GM23338 (cell line): ENCODE data around the gene SLC22A14. TPM values are rescaled to one million over a fixed set of nuclear protein-coding genes. Genes with fewer than 3 reads are reported as not detected.

Experiments used
- ATAC-seq: fragments of 200-7000 bp; cut with Tn5 transposase; 3 replicates; pipeline ENCODE4 v1.9.1; 2020
- DNase-seq: peaks from one replicate; pipeline ENCODE4 v3.0.0-alpha.2; 2015; ENCODE audit warnings: low spot score
- H2AFZ ChIP-seq: fragments of 200-600 bp; sonication (generic); 2 replicates; pipeline ENCODE4 v1.8.0; 2016; ENCODE audit warnings: antibody characterized with exemption, mild to moderate bottlenecking, moderate library complexity
- H3F3A ChIP-seq: fragments of 200-600 bp; sonication (generic); replicated peaks from 2 replicates; pipeline ENCODE4 v1.8.0; 2017; ENCODE audit warnings: antibody characterized with exemption, mixed run types, low read depth
- H3K27ac ChIP-seq: fragments of 200-600 bp; sonication (generic); 2 replicates; pipeline ENCODE4 v1.6.1; 2016; ENCODE audit warnings: low read depth
- H3K27me3 ChIP-seq: fragments of 200-600 bp; sonication (generic); 2 replicates; pipeline ENCODE4 v1.8.0; 2016; ENCODE audit warnings: mild to moderate bottlenecking, mixed run types, moderate library complexity; ENCODE audit not compliant: insufficient read depth
- H3K36me3 ChIP-seq: fragments of 200-600 bp; sonication (generic); 2 replicates; pipeline ENCODE4 v1.8.0; 2016; ENCODE audit warnings: mild to moderate bottlenecking; ENCODE audit not compliant: insufficient read depth
- H3K4me1 ChIP-seq: fragments of 200-600 bp; sonication (generic); 2 replicates; pipeline ENCODE4 v1.8.0; 2016; ENCODE audit warnings: mild to moderate bottlenecking, moderate library complexity; ENCODE audit not compliant: insufficient read depth
- H3K4me2 ChIP-seq: fragments of 200-600 bp; sonication (generic); 2 replicates; pipeline ENCODE4 v1.7.1; 2017; ENCODE audit warnings: mixed run types
- H3K4me3 ChIP-seq: fragments of 200-600 bp; sonication (generic); 2 replicates; pipeline ENCODE4 v1.6.1; 2016; ENCODE audit warnings: mixed run types
- H3K79me2 ChIP-seq: fragments of 200-600 bp; sonication (generic); replicated peaks from 2 replicates; pipeline ENCODE4 v1.8.0; 2017; ENCODE audit warnings: mild to moderate bottlenecking; ENCODE audit not compliant: insufficient read depth
- H3K9me2 ChIP-seq: fragments of 200-600 bp; sonication (generic); 2 replicates; pipeline ENCODE4 v1.8.0; 2017; ENCODE audit not compliant: insufficient read depth
- H4K20me1 ChIP-seq: fragments of 200-600 bp; sonication (generic); replicated peaks from 2 replicates; pipeline ENCODE4 v1.8.0; 2017; ENCODE audit warnings: mild to moderate bottlenecking; ENCODE audit not compliant: insufficient read depth
- H3K27ac Mint-ChIP-seq: 2 replicates; pipeline ENCODE4 v1.8.0; 2020; ENCODE audit warnings: inconsistent platforms, mild to moderate bottlenecking, moderate library complexity, mixed read lengths
- H3K27me3 Mint-ChIP-seq: 3 replicates; pipeline ENCODE4 v1.8.0; 2022; ENCODE audit warnings: low read depth, mild to moderate bottlenecking, moderate library complexity, mixed read lengths, inconsistent platforms; ENCODE audit not compliant: insufficient read depth, poor library complexity
- H3K36me3 Mint-ChIP-seq: 3 replicates; pipeline ENCODE4 v1.8.0; 2021; ENCODE audit warnings: low read depth, mild to moderate bottlenecking, inconsistent platforms, moderate library complexity, mixed read lengths
- H3K4me1 Mint-ChIP-seq: 3 replicates; pipeline ENCODE4 v1.8.0; 2020; ENCODE audit warnings: mild to moderate bottlenecking, inconsistent platforms, mixed read lengths
- H3K4me3 Mint-ChIP-seq: 3 replicates; pipeline ENCODE4 v1.8.0; 2021; ENCODE audit warnings: moderate library complexity, mild to moderate bottlenecking, inconsistent platforms, mixed read lengths
- H3K9me3 Mint-ChIP-seq: 3 replicates; pipeline ENCODE4 v1.8.0; 2020; ENCODE audit warnings: moderate library complexity, mild to moderate bottlenecking, inconsistent platforms, mixed read lengths
- CREB1 ChIP-seq: fragments of 250-450 bp; sonication (Bioruptor Pico); IDR thresholded peaks from 2 replicates; pipeline ENCODE4 v1.5.0; 2020; ENCODE audit warnings: low read depth, mild to moderate bottlenecking, moderate library complexity
- EZH2 ChIP-seq: fragments of 200-600 bp; sonication (generic); IDR thresholded peaks from one replicate; pipeline ENCODE4 v1.8.0; 2017; ENCODE audit warnings: antibody characterized with exemption, mild to moderate bottlenecking, low read depth; ENCODE audit not compliant: unreplicated experiment
- EZH2phosphoT487 ChIP-seq: fragments of 200-600 bp; sonication (generic); IDR thresholded peaks from one replicate; pipeline ENCODE4 v1.8.1; 2018; ENCODE audit warnings: antibody characterized with exemption; ENCODE audit not compliant: unreplicated experiment
- JUNB ChIP-seq: IDR thresholded peaks from one replicate; pipeline ENCODE4 v1.6.1; 2016; ENCODE audit warnings: antibody characterized with exemption; ENCODE audit not compliant: unreplicated experiment
- NANOG ChIP-seq: IDR thresholded peaks from 2 replicates; pipeline ENCODE4 v1.6.1; 2016; ENCODE audit warnings: antibody characterized with exemption, borderline replicate concordance
- POLR2AphosphoS5 ChIP-seq: IDR thresholded peaks from 2 replicates; pipeline ENCODE4 v1.6.1; 2016; ENCODE audit warnings: antibody characterized with exemption, low read depth
- STAT1 ChIP-seq: IDR thresholded peaks from one replicate; pipeline ENCODE4 v1.6.1; 2016; ENCODE audit warnings: antibody characterized with exemption; ENCODE audit not compliant: unreplicated experiment
- ZNF331 ChIP-seq: fragments of 250-450 bp; sonication (Bioruptor Pico); IDR thresholded peaks from 2 replicates; pipeline ENCODE4 v1.5.0; 2020; ENCODE audit warnings: low read depth, mild to moderate bottlenecking, moderate library complexity
- ZNF462 ChIP-seq: fragments of 250-450 bp; sonication (Bioruptor Pico); IDR thresholded peaks from 2 replicates; pipeline ENCODE4 v1.5.0; 2020; ENCODE audit warnings: mild to moderate bottlenecking, moderate library complexity
- polyA plus RNA-seq: library from polyadenylated mRNA; unstranded; fragments of >200 nt; fragmentation: Nextera tagmentation; extraction: Ambion mirVana; gene quantifications from 2 replicates; pipeline ENCODE4 v1.2.1, GENCODE V29; 2016
- total RNA-seq: library from RNA; depleted of rRNA; stranded (reverse); fragments of >200 nt; shearing (Covaris generic); gene quantifications from 2 replicates; pipeline ENCODE4 v1.2.3, GENCODE V29; 2014
- TF ChIP-seq, protein P1 (sequence below), 2 experiments: fragments of 200-600 bp in 1 of 2; sonication (generic) in 1 of 2; conservative IDR thresholded peaks; 2 replicates each; pipeline versions ENCODE4 v1.5.1 to v1.6.1; 2016 to 2017; ENCODE audit warnings: antibody characterized with exemption in 2 of 2, low read depth in 2 of 2, mild to moderate bottlenecking in 2 of 2, moderate library complexity in 1 of 2

SLC22A14 gene
- total and polyA plus RNA-seq, 2 experiments from 2014 or later = not detected

GRCh38 chr3:38334142-38335055, 52.3 kb downstream of the SLC22A14 start:
- Histone ChIP-seq H4K20me1 (no peaks in the 10 kb centered on the region), H3K9me2 (no peaks in the 10 kb centered on the region), H3K4me1 (no peaks in the 10 kb centered on the region), H3K4me2 (no peak overlapping the region), H3K4me3 (no peak overlapping the region), H3K27ac (no peak overlapping the region), H3K79me2 (no peaks in the 10 kb centered on the region), H3K27me3 (no peaks in the 10 kb centered on the region), H3F3A (no peaks in the 10 kb centered on the region), H2AFZ (peak overlapping the region; percentile 72), H3K36me3 (no peaks in the 10 kb centered on the region)
- Mint-ChIP-seq H3K27ac (no peak overlapping the region), H3K36me3 (no peaks in the 10 kb centered on the region), H3K4me3 (no peak overlapping the region), H3K9me3 (no peaks in the 10 kb centered on the region), H3K27me3 (peaks cover 4% of the 10 kb centered on the region), H3K4me1 (no peaks in the 10 kb centered on the region)
- DNase-seq = no peak
- ATAC-seq = peak; percentile 32; the same call in 1 of the 3 replicates
- TF ChIP-seq JUNB = no peak

- H3K4me2 ChIP-seq = no peak overlapping the region
- H3K79me2 ChIP-seq = no peaks in the 10 kb centered on the region
- no peak overlapping the region for H3K27ac ChIP-seq
- no peaks in the 10 kb centered on the region for H3K4me1 Mint-ChIP-seq
- H3F3A ChIP-seq = no peaks in the 10 kb centered on the region
- H2AFZ ChIP-seq = peak overlapping the region; percentile 72; the same call in 1 of the 2 replicates
- peaks cover 4% of the 10 kb centered on the region for H3K27me3 Mint-ChIP-seq
- H3K27ac Mint-ChIP-seq = no peak overlapping the region
- no peaks in the 10 kb centered on the region for H3K36me3 Mint-ChIP-seq
- H3K4me3 Mint-ChIP-seq = no peak overlapping the region
- DNase-seq (no peak), ATAC-seq (no peak)
- H3K9me2 ChIP-seq = no peaks in the 10 kb centered on the region
- H3K4me1 ChIP-seq = no peaks in the 10 kb centered on the region
- H3K4me3 ChIP-seq = no peak overlapping the region
- no peaks in the 10 kb centered on the region for H4K20me1 ChIP-seq
- H3K9me3 Mint-ChIP-seq = no peaks in the 10 kb centered on the region
- no peaks in the 10 kb centered on the region for H3K36me3 ChIP-seq
- H3K27me3 ChIP-seq = no peaks in the 10 kb centered on the region
- TF ChIP-seq EZH2 = no peak
- no peak for TF ChIP-seq JUNB
- TF ChIP-seq EZH2phosphoT487 = no peak
- no peak for TF ChIP-seq POLR2AphosphoS5
- TF ChIP-seq CREB1 (CRISPR knock-in tag) = no peak
- TF ChIP-seq, protein P1, sequence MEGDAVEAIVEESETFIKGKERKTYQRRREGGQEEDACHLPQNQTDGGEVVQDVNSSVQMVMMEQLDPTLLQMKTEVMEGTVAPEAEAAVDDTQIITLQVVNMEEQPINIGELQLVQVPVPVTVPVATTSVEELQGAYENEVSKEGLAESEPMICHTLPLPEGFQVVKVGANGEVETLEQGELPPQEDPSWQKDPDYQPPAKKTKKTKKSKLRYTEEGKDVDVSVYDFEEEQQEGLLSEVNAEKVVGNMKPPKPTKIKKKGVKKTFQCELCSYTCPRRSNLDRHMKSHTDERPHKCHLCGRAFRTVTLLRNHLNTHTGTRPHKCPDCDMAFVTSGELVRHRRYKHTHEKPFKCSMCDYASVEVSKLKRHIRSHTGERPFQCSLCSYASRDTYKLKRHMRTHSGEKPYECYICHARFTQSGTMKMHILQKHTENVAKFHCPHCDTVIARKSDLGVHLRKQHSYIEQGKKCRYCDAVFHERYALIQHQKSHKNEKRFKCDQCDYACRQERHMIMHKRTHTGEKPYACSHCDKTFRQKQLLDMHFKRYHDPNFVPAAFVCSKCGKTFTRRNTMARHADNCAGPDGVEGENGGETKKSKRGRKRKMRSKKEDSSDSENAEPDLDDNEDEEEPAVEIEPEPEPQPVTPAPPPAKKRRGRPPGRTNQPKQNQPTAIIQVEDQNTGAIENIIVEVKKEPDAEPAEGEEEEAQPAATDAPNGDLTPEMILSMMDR (conservative IDR thresholded peaks at IDR 0.05; ENCODE audit: low read depth in 2 of 2) = no peak
- no peak for TF ChIP-seq STAT1
- TF ChIP-seq ZNF331 (CRISPR knock-in tag) = no peak
- TF ChIP-seq ZNF462 (CRISPR knock-in tag) = no peak
- TF ChIP-seq NANOG = no peak
Measured at GRCh38 chr3:38335263-38335662, 53.2 kb downstream of the SLC22A14 start.
